Tibial artery (tissue), 4 donors: Measurements from ENCODE around the gene KRTAP4-11.

Experiments used
- DNase-seq, 2 donors: peaks; one replicate each; pipeline ENCODE4 v3.0.0-alpha.2; 2019
- H3K27ac ChIP-seq, 2 donors: fragments of 200-600 bp; sonication (generic) in 1 of 2; 1 replicate in 1 of 2; 2 replicates in 1 of 2; pipeline ENCODE4 v1.5.1; 2018 to 2019; ENCODE audit warnings: mild to moderate bottlenecking in 1 of 2
- H3K27me3 ChIP-seq, 2 donors: fragments of 200-600 bp; sonication (generic) in 1 of 2; one replicate each; pipeline versions ENCODE4 v1.5.1 to v1.6.0; 2016 to 2019
- H3K36me3 ChIP-seq, 3 donors: fragments of 200-600 bp; sonication (generic) in 2 of 3; one replicate each; pipeline ENCODE4 v1.5.1; 2016 to 2019; ENCODE audit warnings: mild to moderate bottlenecking in 2 of 3
- H3K4me1 ChIP-seq, 4 donors: fragments of 200-600 bp; sonication (generic) in 2 of 4; 1 replicate in 3 of 4; 2 replicates in 1 of 4; pipeline ENCODE4 v1.5.1; 2016 to 2019
- H3K4me3 ChIP-seq, 2 donors: fragments of 200-600 bp; sonication (generic) in 1 of 2; 1 replicate in 1 of 2; 2 replicates in 1 of 2; pipeline ENCODE4 v1.5.1; 2018 to 2019; ENCODE audit warnings: mild to moderate bottlenecking in 2 of 2
- H3K9me3 ChIP-seq, 3 donors: fragments of 200-600 bp; sonication (generic) in 1 of 3; one replicate each; pipeline ENCODE4 v1.5.1; 2016 to 2019
- intact Hi-C: fragments of 100-400 bp; cut with DNase I; formaldehyde crosslinking; loops from one replicate; pipeline ENCODE4 v1.15.0; 2023; ENCODE audit warnings: low total_unique reads
- TF ChIP-seq, protein P1 (sequence below), 2 experiments: fragments of 200-600 bp in 1 of 2; fragments of 450-650 bp in 1 of 2; IDR thresholded peaks; one replicate each; pipeline ENCODE4 v1.5.1; 2017 to 2019; ENCODE audit warnings: antibody characterized with exemption in 2 of 2, mild to moderate bottlenecking in 1 of 2, moderate library complexity in 1 of 2

The KRTAP4-11 gene

DNA sequence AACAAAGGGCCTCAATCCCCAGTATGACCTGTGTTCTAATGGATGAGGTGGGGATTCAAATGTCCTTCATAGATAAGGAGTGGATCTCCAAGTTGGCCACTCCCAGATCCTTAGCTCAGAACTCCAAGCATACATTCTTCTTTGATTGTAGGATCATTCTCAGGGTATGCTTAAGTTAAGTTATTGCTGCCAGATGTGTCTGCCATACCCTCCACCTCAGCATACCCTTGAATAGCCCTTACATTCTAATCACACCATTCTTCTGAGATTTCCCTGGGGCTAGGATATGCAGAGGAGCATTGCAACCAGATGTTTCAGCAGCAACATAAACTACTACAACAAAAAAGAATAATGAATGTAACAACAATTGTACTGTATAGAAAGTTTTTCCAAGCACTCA is 50.9 kb downstream of the KRTAP4-11 start:
- intact Hi-C loops: no loop called here
- H3K9me3 ChIP-seq: no peaks in the 10 kb centered on the region
- H3K27me3 ChIP-seq: no peaks in the 10 kb centered on the region
- H3K4me1 ChIP-seq: peaks cover 0 to 12% (median 1%) of the 10 kb centered on the region in 4 donors
- no peak overlapping the region for H3K27ac ChIP-seq
- TF ChIP-seq, protein P1, sequence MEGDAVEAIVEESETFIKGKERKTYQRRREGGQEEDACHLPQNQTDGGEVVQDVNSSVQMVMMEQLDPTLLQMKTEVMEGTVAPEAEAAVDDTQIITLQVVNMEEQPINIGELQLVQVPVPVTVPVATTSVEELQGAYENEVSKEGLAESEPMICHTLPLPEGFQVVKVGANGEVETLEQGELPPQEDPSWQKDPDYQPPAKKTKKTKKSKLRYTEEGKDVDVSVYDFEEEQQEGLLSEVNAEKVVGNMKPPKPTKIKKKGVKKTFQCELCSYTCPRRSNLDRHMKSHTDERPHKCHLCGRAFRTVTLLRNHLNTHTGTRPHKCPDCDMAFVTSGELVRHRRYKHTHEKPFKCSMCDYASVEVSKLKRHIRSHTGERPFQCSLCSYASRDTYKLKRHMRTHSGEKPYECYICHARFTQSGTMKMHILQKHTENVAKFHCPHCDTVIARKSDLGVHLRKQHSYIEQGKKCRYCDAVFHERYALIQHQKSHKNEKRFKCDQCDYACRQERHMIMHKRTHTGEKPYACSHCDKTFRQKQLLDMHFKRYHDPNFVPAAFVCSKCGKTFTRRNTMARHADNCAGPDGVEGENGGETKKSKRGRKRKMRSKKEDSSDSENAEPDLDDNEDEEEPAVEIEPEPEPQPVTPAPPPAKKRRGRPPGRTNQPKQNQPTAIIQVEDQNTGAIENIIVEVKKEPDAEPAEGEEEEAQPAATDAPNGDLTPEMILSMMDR (IDR thresholded peaks at IDR 0.05): no peak
- no peak overlapping the region for H3K4me3 ChIP-seq
- no peak for DNase-seq
- no peaks in the 10 kb centered on the region for H3K36me3 ChIP-seq
